Spleen (tissue), 7 donors: ENCODE measurements around the gene CUL7.

Source experiments
- CTCF ChIP-seq, 11 experiments: fragments of 200-600 bp in 7 of 11; fragments of 450-650 bp in 4 of 11; sonication (generic) in 4 of 11; IDR thresholded peaks in 8 of 11; conservative IDR thresholded peaks in 3 of 11; 1 replicate in 7 of 11; 2 replicates in 4 of 11; pipeline versions ENCODE4 v1.4.0 to v1.8.0; 2016 to 2021; ENCODE audit warnings: antibody characterized with exemption in 11 of 11, inconsistent platforms in 4 of 11, mild to moderate bottlenecking in 1 of 11
- POLR2A ChIP-seq, 3 donors: fragments of 450-650 bp; IDR thresholded peaks; one replicate each; pipeline ENCODE4 v1.5.1; 2017; ENCODE audit warnings: antibody characterized with exemption in 3 of 3, mild to moderate bottlenecking in 1 of 3
- POLR2AphosphoS5 ChIP-seq, 3 donors: sonication (generic); formaldehyde crosslinking; IDR thresholded peaks; one replicate each; pipeline ENCODE4 v1.5.1; 2017; ENCODE audit warnings: antibody characterized with exemption in 3 of 3
- donor health status: DM: no; HTN: no; CAD: no; lungs with moderate emphysema.
- donor health status: DM: no; HTN: no; CAD: no.
- donor health status: DM: no; HTN: no; CAD: no.

- TF ChIP-seq CTCF (IDR thresholded peaks at IDR 0.05 in 8 of 11, conservative IDR thresholded peaks at IDR 0.05 in 3 of 11) (no peak), POLR2A (IDR thresholded peaks at IDR 0.05) (no peak), POLR2AphosphoS5 (IDR thresholded peaks at IDR 0.05) (peak in 2 of 3 donors; percentile 22 to 28)
Observed at GRCh38 chr6:43035495-43036194, 18.0 kb downstream of the CUL7 start.
